Right atrium auricular region (tissue), 2 donors: Measurements from ENCODE around the gene OTOL1. TPM values are rescaled to one million over a fixed set of nuclear protein-coding genes. Genes with fewer than 3 reads are reported as not detected.
"Not testable (repeated sequence)": the region's sequence is repeated elsewhere in the genome, so short reads cannot be mapped to it uniquely, and the experiment has no call there.

ENCODE experiments used
- DNase-seq: peaks from one replicate; pipeline ENCODE4 v3.0.0-alpha.2; 2019; ENCODE audit warnings: low spot score
- H3K27ac ChIP-seq, 2 donors: fragments of 200-600 bp; sonication (generic); 1 replicate in 1 of 2; 2 replicates in 1 of 2; pipeline ENCODE4 v1.5.1; 2016 to 2019
- H3K27me3 ChIP-seq, 2 donors: fragments of 200-600 bp; sonication (generic); one replicate each; pipeline versions ENCODE4 v1.5.1 to v1.6.0; 2017 to 2019
- H3K36me3 ChIP-seq: fragments of 200-600 bp; sonication (generic); one replicate; pipeline ENCODE4 v1.5.1; 2016
- H3K4me1 ChIP-seq, 2 donors: fragments of 200-600 bp; sonication (generic); one replicate each; pipeline versions ENCODE4 v1.5.1 to v1.6.0; 2017 to 2019
- H3K4me3 ChIP-seq, 2 donors: fragments of 200-600 bp; sonication (generic); 1 replicate in 1 of 2; 2 replicates in 1 of 2; pipeline ENCODE4 v1.5.1; 2017 to 2019; ENCODE audit warnings: mild to moderate bottlenecking in 1 of 2, moderate library complexity in 1 of 2
- H3K9me3 ChIP-seq, 2 donors: fragments of 200-600 bp; sonication (generic); one replicate each; pipeline ENCODE4 v1.5.1; 2019
- CTCF ChIP-seq, 2 donors: fragments of 200-600 bp; sonication (generic); IDR thresholded peaks; one replicate each; pipeline ENCODE4 v1.5.1; 2019; ENCODE audit warnings: antibody characterized with exemption in 2 of 2
- total RNA-seq, 2 donors: library from RNA; depleted of rRNA; stranded (reverse); fragments of >200 nt; gene quantifications; one replicate each; pipeline ENCODE4 v1.1.0, GENCODE V29; 2016

The OTOL1 gene
- total RNA-seq, 2 donors from 2014 or later = not detected

DNA sequence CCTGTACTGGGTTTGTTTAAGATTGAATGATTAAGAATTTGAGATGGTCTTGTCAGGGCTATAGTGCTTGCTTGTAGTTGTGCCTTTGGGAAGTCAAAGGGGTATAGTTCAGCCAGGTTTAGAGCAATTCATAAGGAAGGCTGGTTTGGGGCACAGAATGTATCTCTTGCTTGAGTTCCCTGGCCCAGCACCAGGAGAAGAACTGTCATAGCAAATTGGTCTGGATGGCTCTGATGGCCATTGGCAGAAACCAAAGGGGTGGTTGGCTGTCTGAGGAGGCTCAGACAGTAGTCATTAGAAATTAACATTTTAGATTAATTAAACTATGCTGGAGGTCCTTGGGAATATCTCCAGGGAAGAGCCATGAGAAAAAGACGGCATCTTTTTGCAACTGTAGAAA lies 25.4 kb upstream of the OTOL1 start:
- no peak overlapping the region for H3K27ac ChIP-seq
- no peaks in the 10 kb centered on the region for H3K27me3 ChIP-seq
- H3K36me3 ChIP-seq = no peaks in the 10 kb centered on the region
- no peaks in the 10 kb centered on the region for H3K4me1 ChIP-seq
- no peak for DNase-seq
- TF ChIP-seq CTCF (IDR thresholded peaks at IDR 0.05) = no peak
- no peak overlapping the region for H3K4me3 ChIP-seq
- H3K9me3 ChIP-seq = no peaks in the 10 kb centered on the region

DNA sequence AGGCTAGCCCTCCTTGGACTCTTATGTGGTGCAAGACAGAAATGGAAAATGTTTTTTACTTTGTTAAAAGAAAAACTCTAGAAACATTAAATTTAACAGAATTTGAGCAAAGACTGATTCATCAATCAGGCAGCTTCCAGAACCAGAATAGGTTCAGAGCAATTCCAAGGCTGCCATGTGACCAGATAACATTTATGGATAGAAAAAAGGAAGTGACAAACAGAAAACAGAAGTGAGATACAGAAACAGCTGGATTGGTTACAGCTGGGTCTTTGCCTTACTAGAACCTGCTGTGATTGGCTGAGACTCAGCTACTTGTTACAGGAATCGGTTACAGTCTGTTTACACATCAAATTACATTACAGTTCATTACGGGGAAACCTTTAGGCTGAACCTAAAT lies 22.5 kb upstream of the OTOL1 start:
- Histone ChIP-seq H3K27me3 (no peaks in the 10 kb centered on the region), H3K4me1 (no peaks in the 10 kb centered on the region), H3K9me3 (no peaks in the 10 kb centered on the region), H3K4me3 (no peak overlapping the region), H3K36me3 (no peaks in the 10 kb centered on the region), H3K27ac (no peak overlapping the region)
- no peak for DNase-seq
- no peak for TF ChIP-seq CTCF (IDR thresholded peaks at IDR 0.05)

DNA sequence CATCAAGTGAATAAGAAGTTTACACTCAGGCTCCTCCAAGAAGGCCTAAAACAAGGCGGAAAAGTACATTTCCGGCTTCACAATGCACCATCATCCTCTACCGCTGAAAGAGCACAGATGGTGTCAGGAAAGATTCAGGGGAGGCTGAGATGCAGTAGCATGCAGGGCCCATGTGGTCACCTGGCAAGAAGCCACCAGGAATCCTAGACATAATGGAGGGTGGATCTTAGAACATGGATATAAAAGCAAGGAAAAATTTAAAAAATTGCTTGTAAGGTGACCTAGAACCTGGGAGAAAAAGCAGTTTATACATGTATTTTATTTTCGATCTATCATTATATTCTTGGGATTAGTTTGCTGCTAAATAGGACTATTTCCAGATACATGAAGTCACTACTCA lies 21.9 kb upstream of the OTOL1 start:
- Histone ChIP-seq H3K27ac (no peak overlapping the region), H3K9me3 (no peaks in the 10 kb centered on the region), H3K4me1 (no peaks in the 10 kb centered on the region), H3K27me3 (no peaks in the 10 kb centered on the region), H3K4me3 (no peak overlapping the region), H3K36me3 (no peaks in the 10 kb centered on the region)
- no peak for TF ChIP-seq CTCF (IDR thresholded peaks at IDR 0.05)
- DNase-seq = no peak

GRCh38 chr3:161475206-161475605 lies 21.4 kb upstream of the OTOL1 start:
- no peak overlapping the region for H3K4me3 ChIP-seq
- no peak for TF ChIP-seq CTCF (IDR thresholded peaks at IDR 0.05)
- no peaks in the 10 kb centered on the region for H3K27me3 ChIP-seq
- no peaks in the 10 kb centered on the region for H3K4me1 ChIP-seq
- H3K27ac ChIP-seq = no peak overlapping the region
- H3K9me3 ChIP-seq = no peaks in the 10 kb centered on the region
- DNase-seq = no peak
- H3K36me3 ChIP-seq = no peaks in the 10 kb centered on the region

DNA sequence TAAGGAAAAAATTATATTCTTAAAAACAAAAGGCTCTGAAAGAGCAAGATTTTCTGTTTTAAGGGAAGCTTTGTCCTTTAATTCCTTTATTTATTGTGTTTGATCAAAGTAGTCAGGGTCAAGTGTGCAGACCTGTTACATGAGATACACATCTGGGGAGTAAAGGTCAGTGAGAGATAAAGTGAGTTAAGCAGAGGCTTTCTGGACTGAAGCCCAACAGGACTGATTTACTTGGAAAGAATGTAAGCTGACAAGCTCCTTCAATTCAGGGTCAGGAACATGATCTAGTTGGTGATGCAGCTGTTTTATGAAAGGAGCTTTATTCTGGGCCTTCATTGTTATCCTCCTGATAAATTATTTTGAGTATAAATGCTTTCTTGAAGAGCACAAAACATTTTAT lies 20.7 kb upstream of the OTOL1 start:
- Histone ChIP-seq H3K27me3 (no peaks in the 10 kb centered on the region), H3K4me1 (no peaks in the 10 kb centered on the region), H3K4me3 (no peak overlapping the region), H3K9me3 (no peaks in the 10 kb centered on the region), H3K36me3 (no peaks in the 10 kb centered on the region), H3K27ac (no peak overlapping the region)
- no peak for TF ChIP-seq CTCF (IDR thresholded peaks at IDR 0.05)
- DNase-seq = no peak

DNA sequence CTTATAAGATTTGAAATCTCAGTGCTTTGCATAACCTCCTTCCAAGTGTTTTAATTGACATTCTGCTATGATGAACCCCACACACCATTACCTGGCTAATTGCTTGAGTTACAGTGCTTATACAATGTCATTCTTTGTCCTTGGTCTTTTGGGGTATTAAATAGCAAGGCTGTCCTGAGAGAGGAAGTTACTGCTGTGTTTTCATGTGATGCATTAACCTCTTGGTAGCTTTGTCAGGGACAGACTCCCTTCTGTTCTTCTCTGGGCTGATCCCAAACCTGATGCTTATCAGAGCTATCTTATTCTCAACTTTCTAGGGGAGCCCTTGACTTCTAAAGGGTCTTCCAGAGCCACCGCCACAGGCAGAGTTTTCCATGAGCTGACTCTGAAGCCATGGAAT lies 12.4 kb upstream of the OTOL1 start:
- H3K9me3 ChIP-seq = no peaks in the 10 kb centered on the region
- no peaks in the 10 kb centered on the region for H3K36me3 ChIP-seq
- no peaks in the 10 kb centered on the region for H3K27me3 ChIP-seq
- H3K4me3 ChIP-seq = no peak overlapping the region
- no peak overlapping the region for H3K27ac ChIP-seq
- TF ChIP-seq CTCF (IDR thresholded peaks at IDR 0.05) = no peak
- no peaks in the 10 kb centered on the region for H3K4me1 ChIP-seq
- no peak for DNase-seq

DNA sequence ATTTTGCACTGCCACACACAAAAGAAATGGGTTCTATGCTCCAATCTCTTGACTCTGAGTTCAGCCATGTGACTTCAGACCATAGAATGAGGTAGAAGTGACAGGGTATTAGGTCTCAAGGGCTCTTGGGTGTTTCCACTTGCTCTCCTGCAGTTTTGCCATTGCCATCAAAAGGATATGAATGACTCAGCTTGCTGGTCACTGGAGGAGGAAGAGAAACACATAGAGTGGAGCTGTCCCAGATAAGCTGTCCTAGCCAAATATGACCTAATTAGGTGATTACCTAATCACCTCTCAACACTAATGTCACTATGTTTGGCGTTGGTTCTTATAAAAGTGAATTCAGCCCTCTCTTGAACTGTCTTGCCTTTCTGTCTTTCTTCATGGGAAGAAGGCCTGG lies 8.3 kb upstream of the OTOL1 start:
- not testable (repeated sequence) for H3K36me3 ChIP-seq, H3K4me3 ChIP-seq, H3K9me3 ChIP-seq, DNase-seq, H3K27ac ChIP-seq, H3K27me3 ChIP-seq, H3K4me1 ChIP-seq
